ENCODE data around the gene CTSW.
A peak's percentile ranks its signal among the peaks of the same experiment; 100 is the strongest.

- no peak for TF ChIP-seq FOXP2 (optimal IDR thresholded peaks at IDR 0.05; ENCODE audit: control extremely low read depth, extremely low read length, insufficient read depth)
- no peak for TF ChIP-seq EZH2 (IDR thresholded peaks at IDR 0.05)
- peak; percentile 36; the same call in 1 of the 2 replicates for TF ChIP-seq POLR2AphosphoS5 (IDR thresholded peaks at IDR 0.05; ENCODE audit: borderline replicate concordance, low read depth, low read length)
Measured at GRCh38 chr11:65919141-65919572, 39.5 kb downstream of the CTSW start, which contains the start of gene DRAP1.
